NCI-H446 (cell line): Measurements from ENCODE around the gene NDUFV3.
"Not testable (repeated sequence)": the region's sequence is repeated elsewhere in the genome, so short reads cannot be mapped to it uniquely, and the experiment has no call there.

Experiments
- DNase-seq, 2 experiments: peaks; one replicate each; lab custom pipeline; 2025; lab: John Stamatoyannopoulos, UW

NDUFV3 gene

GRCh38 chr21:42937034-42937940 lies 44.2 kb downstream of the NDUFV3 start:
- DNase-seq = not testable (repeated sequence)

- DNase-seq = no peak
Observed at GRCh38 chr21:42937960-42938605, 45.0 kb downstream of the NDUFV3 start.

GRCh38 chr21:42938606-42938995 lies 45.5 kb downstream of the NDUFV3 start:
- DNase-seq = not testable (repeated sequence)

- DNase-seq = peak; percentile 59 to 88
Observed at GRCh38 chr21:42939582-42940413, 46.7 kb downstream of the NDUFV3 start.

GRCh38 chr21:42941696-42942085 lies 48.6 kb downstream of the NDUFV3 start:
- DNase-seq = no peak

- no peak for DNase-seq
Observed at GRCh38 chr21:42942244-42942643, 49.1 kb downstream of the NDUFV3 start.

- not testable (repeated sequence) for DNase-seq
Observed at GRCh38 chr21:42949094-42949755, 56.1 kb downstream of the NDUFV3 start.

GRCh38 chr21:42951193-42951592 lies 58.1 kb downstream of the NDUFV3 start:
- not testable (repeated sequence) for DNase-seq

- DNase-seq = no peak
Observed at GRCh38 chr21:42956824-42957630, 63.9 kb downstream of the NDUFV3 start.

- not testable (repeated sequence) for DNase-seq
Observed at GRCh38 chr21:42958122-42958521, 65.0 kb downstream of the NDUFV3 start.

GRCh38 chr21:42959728-42960127 lies 66.6 kb downstream of the NDUFV3 start:
- DNase-seq = no peak

- DNase-seq = no peak
Observed at GRCh38 chr21:42962380-42963007, 69.4 kb downstream of the NDUFV3 start.
